ENCODE results near the gene SLC24A2.

SLC24A2 gene

GRCh38 chr9:19757745-19758144 lies 31.1 kb downstream of the SLC24A2 start:
- DNase-seq: no peak

DNA sequence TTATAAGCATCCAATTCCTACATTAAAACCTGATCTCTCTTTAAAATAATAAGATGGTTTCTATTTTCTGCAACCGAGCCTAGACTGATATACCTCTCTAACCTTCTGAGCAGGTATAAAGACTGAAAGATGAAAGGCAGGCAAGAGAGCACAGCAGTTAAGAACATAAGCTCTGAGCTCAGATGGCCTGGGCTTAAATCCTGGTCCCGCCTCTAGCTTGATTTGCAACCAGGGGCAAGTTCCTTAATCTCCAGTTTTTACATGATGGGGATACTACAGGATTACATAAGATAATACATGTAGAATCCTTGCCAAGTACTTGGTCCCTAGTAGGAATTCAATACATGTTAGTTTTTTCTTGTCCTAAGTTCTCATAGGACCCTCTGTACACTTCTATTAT lies 33.9 kb downstream of the SLC24A2 start:
- DNase-seq: no peak

DNA sequence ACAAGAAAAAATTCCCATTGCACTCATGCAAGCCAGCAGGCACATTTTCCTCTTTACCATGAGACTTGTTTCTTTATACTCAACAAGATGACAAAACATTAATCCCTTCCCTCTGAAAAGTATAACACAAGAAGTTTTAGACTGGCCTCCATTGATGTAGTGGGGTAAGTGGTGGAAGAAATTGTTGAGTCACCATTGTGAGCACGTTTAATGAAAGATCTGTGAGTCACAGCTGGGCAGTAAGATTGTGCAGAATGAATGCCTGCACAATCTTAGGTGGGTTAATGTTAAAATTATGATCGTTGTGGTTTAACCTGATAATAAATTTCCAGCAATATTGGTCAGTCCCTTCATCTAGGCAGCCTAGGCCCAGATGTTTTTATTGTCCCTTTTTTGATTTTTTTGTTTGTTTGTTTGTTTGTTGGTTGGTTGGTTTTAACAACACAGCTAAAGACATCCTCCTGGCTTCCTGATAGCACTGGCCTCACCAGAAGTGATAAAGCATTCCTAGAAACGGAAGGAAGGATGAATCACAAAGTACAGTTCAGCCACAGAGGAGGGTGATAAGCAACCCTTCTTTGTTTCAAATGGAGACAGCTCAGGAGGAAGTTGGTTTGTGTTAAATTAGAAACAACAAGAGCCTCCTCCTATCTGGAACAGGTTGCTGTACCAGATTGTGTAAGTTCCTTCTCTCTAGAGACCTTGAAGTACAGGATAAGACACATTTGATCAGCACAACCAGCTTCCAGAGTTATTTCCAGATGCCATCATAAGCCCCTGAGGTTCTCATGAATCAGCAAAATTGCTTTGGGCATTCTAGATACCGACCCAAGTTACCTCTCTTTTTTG lies 40.3 kb downstream of the SLC24A2 start:
- DNase-seq: no peak

GRCh38 chr9:19746223-19746622 lies 42.6 kb downstream of the SLC24A2 start:
- no peak for DNase-seq

GRCh38 chr9:19741178-19741577 lies 47.7 kb downstream of the SLC24A2 start:
- no peak for DNase-seq

All from NCI-H2029 treated with DMSO at 0.1 percent for 48 hours (cell line).